IPS-20b (cell line): Measurements from ENCODE around the gene TTC17.
"Not testable (repeated sequence)": the region's sequence is repeated elsewhere in the genome, so short reads cannot be mapped to it uniquely, and the experiment has no call there.

Source experiments
- H3K27ac ChIP-seq: one replicate; pipeline ENCODE4 v1.5.1; 2013; ENCODE audit warnings: low read length
- H3K27me3 ChIP-seq: 2 replicates; pipeline ENCODE4 v1.6.1; 2013; ENCODE audit warnings: mild to moderate bottlenecking, low read length, inconsistent platforms; ENCODE audit not compliant: insufficient read depth
- H3K36me3 ChIP-seq: 2 replicates; pipeline ENCODE4 v1.6.1; 2013; ENCODE audit warnings: low read depth, mild to moderate bottlenecking, inconsistent platforms, low read length, moderate library complexity; ENCODE audit not compliant: insufficient read depth
- H3K4me1 ChIP-seq: 2 replicates; pipeline ENCODE4 v1.6.1; 2013; ENCODE audit warnings: mild to moderate bottlenecking, control low read depth, inconsistent platforms, low read length, moderate library complexity; ENCODE audit not compliant: insufficient read depth
- H3K4me3 ChIP-seq: 2 replicates; pipeline ENCODE4 v1.5.1; 2013; ENCODE audit warnings: mild to moderate bottlenecking, low read length, inconsistent platforms
- H3K9ac ChIP-seq: 2 replicates; pipeline ENCODE4 v1.6.1; 2013; ENCODE audit warnings: low read depth, mild to moderate bottlenecking, inconsistent platforms, low read length, moderate library complexity
- H3K9me3 ChIP-seq: 2 replicates; pipeline ENCODE4 v1.6.1; 2013; ENCODE audit warnings: mild to moderate bottlenecking, low read depth, low read length, inconsistent platforms; ENCODE audit not compliant: insufficient read depth

Gene TTC17

GRCh38 chr11:43358801-43359421 is at the start of gene TTC17:
Gene TTC17, plus strand, starts transcription at chr11:43358920. Its CDS starts 35 bp downstream, at chr11:43358955.
- Histone ChIP-seq H3K4me3 (peak within 1 kb of the TSS; percentile 95), H3K9ac (peak within 1 kb of the TSS; percentile 95), H3K27me3 (no peaks in the 10 kb centered on the region), H3K4me1 (peaks cover 19% of the 10 kb centered on the region), H3K9me3 (no peaks in the 10 kb centered on the region), H3K36me3 (no peaks in the 10 kb centered on the region), H3K27ac (peak within 1 kb of the TSS; percentile 56)

DNA sequence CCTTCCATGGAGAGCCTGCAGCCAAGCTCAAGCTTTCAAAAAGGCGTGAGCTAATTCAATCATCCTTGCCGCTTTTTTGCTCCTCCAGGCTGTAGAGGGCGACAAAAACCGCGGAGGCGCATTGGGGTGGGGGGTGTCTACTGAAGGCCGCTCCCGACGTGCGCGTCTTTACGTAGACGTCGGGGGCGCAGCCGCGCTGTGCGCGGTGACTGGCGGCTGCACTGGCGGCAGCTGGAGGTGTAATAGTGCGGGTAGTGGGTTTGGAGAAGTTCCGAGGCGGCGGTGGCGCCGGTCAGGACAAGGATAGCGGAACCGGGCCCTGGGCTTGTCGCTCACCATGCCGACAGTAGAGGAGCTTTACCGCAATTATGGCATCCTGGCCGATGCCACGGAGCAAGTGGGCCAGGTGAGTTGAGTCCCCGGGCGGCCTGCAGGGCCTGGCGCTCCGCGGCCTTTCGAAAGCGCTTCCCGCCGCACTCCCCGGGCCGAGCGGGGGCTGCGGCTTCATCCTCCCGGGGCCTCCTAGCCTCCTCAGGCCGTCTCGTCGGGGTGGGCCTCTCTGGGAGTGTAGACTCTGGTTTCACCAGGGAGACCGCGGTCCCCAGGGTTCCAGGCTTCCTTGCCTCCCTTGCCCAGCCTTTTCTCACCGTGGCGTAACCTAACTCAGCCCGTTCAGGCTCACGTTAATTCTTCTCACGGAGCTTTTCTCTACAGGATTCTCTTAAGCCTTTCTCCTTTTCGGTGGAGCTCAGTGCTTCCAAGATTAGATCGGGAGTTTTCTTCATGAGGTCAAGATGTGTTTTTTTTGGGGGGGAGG is 46.7 kb upstream of the TTC17 start, which contains the start of gene API5:
Gene API5 (plus strand): TSS at position 206 of the 817 bp plus-strand sequence. CDS start 132 bp downstream, at position 338.
- H3K9me3 ChIP-seq: no peaks in the 10 kb centered on the region
- H3K4me1 ChIP-seq: peaks cover 4% of the 10 kb centered on the region; the same call in 1 of the 2 replicates
- H3K27me3 ChIP-seq: no peaks in the 10 kb centered on the region
- no peak within 1 kb of the TSS for H3K27ac ChIP-seq
- peak within 1 kb of the TSS; percentile 99 for H3K9ac ChIP-seq
- peaks cover 6% of the 10 kb centered on the region; the same call in 1 of the 2 replicates for H3K36me3 ChIP-seq
- peak within 1 kb of the TSS; percentile 100 for H3K4me3 ChIP-seq

GRCh38 chr11:43315966-43316365 is 42.8 kb upstream of the TTC17 start:
- H3K9me3 ChIP-seq: no peaks in the 10 kb centered on the region
- peaks cover 40% of the 10 kb centered on the region for H3K36me3 ChIP-seq
- peaks cover 4% of the 10 kb centered on the region; the same call in 1 of the 2 replicates for H3K4me1 ChIP-seq
- H3K4me3 ChIP-seq: no peak overlapping the region
- H3K27me3 ChIP-seq: no peaks in the 10 kb centered on the region
- no peak overlapping the region for H3K9ac ChIP-seq
- no peak overlapping the region for H3K27ac ChIP-seq

GRCh38 chr11:43316451-43316850 is 42.3 kb upstream of the TTC17 start:
- H3K27me3 ChIP-seq: no peaks in the 10 kb centered on the region
- no peak overlapping the region for H3K4me3 ChIP-seq
- H3K36me3 ChIP-seq: peaks cover 44% of the 10 kb centered on the region
- H3K4me1 ChIP-seq: peaks cover 4% of the 10 kb centered on the region; the same call in 1 of the 2 replicates
- H3K9ac ChIP-seq: no peak overlapping the region
- no peak overlapping the region for H3K27ac ChIP-seq
- no peaks in the 10 kb centered on the region for H3K9me3 ChIP-seq

- no peaks in the 10 kb centered on the region for H3K27me3 ChIP-seq
- peaks cover 100% of the 10 kb centered on the region for H3K36me3 ChIP-seq
- no peaks in the 10 kb centered on the region for H3K9me3 ChIP-seq
- H3K4me1 ChIP-seq: no peaks in the 10 kb centered on the region
- H3K9ac ChIP-seq: no peak overlapping the region
- no peak overlapping the region for H3K27ac ChIP-seq
- no peak overlapping the region for H3K4me3 ChIP-seq
These were observed 30.7 kb upstream of the TTC17 start for GRCh38 chr11:43327987-43328386.

DNA sequence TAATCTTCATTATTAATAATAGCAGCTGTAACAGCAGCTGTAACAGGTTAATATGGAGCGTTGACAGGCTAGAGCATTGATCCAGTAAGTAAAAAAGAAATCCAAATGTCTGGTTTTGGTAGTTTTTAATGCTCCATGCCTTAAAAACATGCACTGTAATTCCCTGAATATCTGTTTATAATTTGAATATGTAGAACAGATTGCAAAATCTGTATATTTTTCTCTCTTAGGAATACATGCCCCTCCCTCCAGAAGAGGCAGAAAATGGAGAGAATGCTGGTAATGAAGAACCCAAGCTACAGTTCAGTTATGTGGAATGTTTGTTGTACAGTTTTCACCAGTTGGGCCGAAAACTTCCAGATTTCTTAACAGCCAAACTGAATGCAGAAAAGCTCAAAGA is 30.2 kb upstream of the TTC17 start:
- H3K9me3 ChIP-seq: no peaks in the 10 kb centered on the region

GRCh38 chr11:43341159-43341558 is 17.6 kb upstream of the TTC17 start:
- H3K27ac ChIP-seq: no peak overlapping the region
- H3K27me3 ChIP-seq: no peaks in the 10 kb centered on the region
- no peaks in the 10 kb centered on the region for H3K4me1 ChIP-seq
- peaks cover 54% of the 10 kb centered on the region for H3K36me3 ChIP-seq
- H3K9ac ChIP-seq: no peak overlapping the region
- no peaks in the 10 kb centered on the region for H3K9me3 ChIP-seq
- H3K4me3 ChIP-seq: no peak overlapping the region

More for the DNA sequence above, 30.2 kb upstream of the TTC17 start:
- Histone ChIP-seq H3K36me3 (peaks cover 100% of the 10 kb centered on the region), H3K27me3 (no peaks in the 10 kb centered on the region), H3K9ac (no peak overlapping the region), H3K4me3 (no peak overlapping the region), H3K4me1 (no peaks in the 10 kb centered on the region), H3K27ac (no peak overlapping the region)

- H3K4me1 ChIP-seq, H3K9me3 ChIP-seq, H3K4me3 ChIP-seq, H3K27me3 ChIP-seq, H3K9ac ChIP-seq, H3K27ac ChIP-seq, H3K36me3 ChIP-seq: not testable (repeated sequence)
These were observed 7.3 kb upstream of the TTC17 start for GRCh38 chr11:43351426-43351825.

DNA sequence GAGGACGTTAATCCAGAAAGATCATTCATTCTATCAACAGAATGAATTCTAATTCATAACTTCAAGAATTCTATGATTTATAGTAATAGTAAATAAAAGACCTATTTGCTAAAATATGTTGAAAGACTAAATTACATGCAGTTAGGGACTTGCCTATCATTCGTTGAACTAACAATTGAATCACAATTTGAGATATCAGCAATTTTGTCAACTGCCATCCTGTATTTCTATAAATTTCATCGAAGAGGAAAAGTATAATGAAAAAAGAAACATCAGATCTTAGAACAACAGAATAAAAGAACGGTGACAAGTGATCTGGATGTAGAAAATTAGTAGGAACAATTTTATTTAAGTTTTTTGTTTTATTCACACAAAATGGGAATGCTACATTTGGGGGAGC is 4.4 kb upstream of the TTC17 start:
- Histone ChIP-seq H3K4me1 (peaks cover 18% of the 10 kb centered on the region), H3K4me3 (no peak overlapping the region), H3K9ac (no peak overlapping the region), H3K36me3 (no peaks in the 10 kb centered on the region), H3K27me3 (no peaks in the 10 kb centered on the region), H3K27ac (no peak overlapping the region), H3K9me3 (no peaks in the 10 kb centered on the region)

DNA sequence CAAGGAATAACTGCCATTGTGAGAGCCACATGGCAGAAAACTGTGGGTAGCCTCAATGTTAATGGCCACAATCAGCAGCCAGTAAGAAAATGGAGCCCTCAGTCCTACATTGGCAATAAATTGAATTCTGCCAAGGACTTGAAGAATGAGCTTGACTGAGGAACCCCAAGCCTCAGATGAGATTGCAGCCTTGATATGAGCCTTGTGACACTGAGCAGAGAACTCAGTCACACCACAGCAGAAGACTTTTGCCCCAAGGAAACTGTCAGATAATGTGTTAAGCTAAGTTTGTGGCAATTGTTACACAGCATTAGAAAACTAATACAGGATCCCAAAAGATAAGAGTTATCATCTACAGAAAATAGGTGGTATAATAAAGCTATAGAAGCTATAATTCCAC is 2.4 kb upstream of the TTC17 start:
- Histone ChIP-seq H3K36me3 (no peaks in the 10 kb centered on the region), H3K9me3 (no peaks in the 10 kb centered on the region), H3K27me3 (no peaks in the 10 kb centered on the region), H3K4me1 (peaks cover 27% of the 10 kb centered on the region), H3K27ac (no peak overlapping the region), H3K4me3 (no peak overlapping the region), H3K9ac (no peak overlapping the region)

GRCh38 chr11:43358279-43358800 is 380 bp upstream of the TTC17 start:
- H3K27me3 ChIP-seq: no peaks in the 10 kb centered on the region
- H3K4me3 ChIP-seq: peak overlapping the region; percentile 95

More at GRCh38 chr11:43358279-43358800, 380 bp upstream of the TTC17 start:
- Histone ChIP-seq H3K9me3 (no peaks in the 10 kb centered on the region), H3K4me1 (peaks cover 19% of the 10 kb centered on the region), H3K9ac (peak overlapping the region; percentile 95), H3K36me3 (no peaks in the 10 kb centered on the region), H3K27ac (peak overlapping the region; percentile 11)
